ENCODE measurements around the gene ADGRA1. TPM values are rescaled to one million over a fixed set of nuclear protein-coding genes. Genes with fewer than 3 reads are reported as not detected.
"Not testable (repeated sequence)": the region's sequence is repeated elsewhere in the genome, so short reads cannot be mapped to it uniquely, and the experiment has no call there.

Gene ADGRA1
- total and polyA plus RNA-seq, 2 experiments from 2014 or later, result not detected

DNA sequence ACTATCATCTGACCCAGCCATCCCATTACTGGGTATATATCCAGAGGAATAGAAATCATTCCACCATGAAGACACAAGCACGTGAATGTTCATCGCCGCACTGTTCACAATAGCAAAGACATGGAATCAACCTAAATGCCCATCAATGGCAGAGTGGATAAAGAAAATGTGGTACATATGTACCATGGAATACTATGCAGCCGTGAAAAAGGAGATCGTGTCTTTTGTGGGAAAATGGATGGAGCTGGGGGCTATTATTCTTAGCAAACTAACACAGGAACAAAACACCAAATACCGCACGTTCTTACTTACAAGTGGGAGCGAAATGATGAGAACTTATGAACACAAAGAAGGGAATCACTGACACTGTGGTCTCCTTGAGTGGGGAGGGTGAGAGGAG, 62.5 kb downstream of the ADGRA1 start:
- no peak for DNase-seq
- Histone ChIP-seq H3K4me3 (no peak overlapping the region), H3K4me1 (ENCODE audit: insufficient read depth) (no peaks in the 10 kb centered on the region), H2AFZ (no peak overlapping the region), H3K9me3 (ENCODE audit: low read depth) (no peaks in the 10 kb centered on the region), H3K9ac (no peak overlapping the region), H3K36me3 (ENCODE audit: low read depth) (no peaks in the 10 kb centered on the region), H3K9me2 (ENCODE audit: insufficient read depth) (no peaks in the 10 kb centered on the region), H3F3A (ENCODE audit: insufficient read depth) (no peaks in the 10 kb centered on the region), H3K27ac (no peak overlapping the region), H3K4me2 (ENCODE audit: unreplicated experiment) (no peak overlapping the region), H3K79me2 (ENCODE audit: insufficient read depth) (no peaks in the 10 kb centered on the region), H4K20me1 (ENCODE audit: insufficient read depth) (no peaks in the 10 kb centered on the region), H3K27me3 (replicated peaks; ENCODE audit: insufficient read depth) (peaks cover 81% of the 10 kb centered on the region)
- TF ChIP-seq EZH2 (IDR thresholded peaks at IDR 0.05; ENCODE audit: insufficient read depth, poor library complexity, severe bottlenecking), result no peak
- TF ChIP-seq EZH2phosphoT487 (IDR thresholded peaks at IDR 0.05; ENCODE audit: insufficient read depth, low read depth), result no peak
- 72 to 76% methylated on average over 8 of the region's 8 CpGs for WGBS, 2 experiments (ENCODE audit: low coverage in 1 of 2, low lambda C conversion rate in 2 of 2, missing lambda C conversion rate in 2 of 2)
- in situ Hi-C loops (cut with MboI), result no loop called here

DNA sequence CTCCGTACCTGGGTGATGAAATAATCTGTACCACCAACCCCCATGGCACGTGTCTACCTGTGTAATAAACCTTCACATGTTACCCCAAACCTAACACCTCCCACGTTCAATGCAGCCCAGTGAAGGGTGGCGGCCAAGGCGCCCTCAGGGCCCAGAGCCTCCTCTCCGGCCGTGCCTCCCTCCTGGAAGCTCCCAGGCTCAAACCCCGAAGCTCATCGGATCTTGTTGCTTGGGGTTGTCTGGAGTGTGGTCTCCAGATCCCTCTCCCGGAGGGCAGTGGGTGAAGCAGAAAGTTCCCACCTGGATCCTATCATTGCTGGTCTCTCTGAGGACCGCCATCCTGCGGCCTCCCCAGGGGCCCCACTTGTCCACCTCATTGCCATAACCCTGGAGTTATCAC, 62.9 kb downstream of the ADGRA1 start:
- no peaks in the 10 kb centered on the region for H3K4me1 ChIP-seq (ENCODE audit: insufficient read depth)
- no peaks in the 10 kb centered on the region for H3F3A ChIP-seq (ENCODE audit: insufficient read depth)
- H3K9me2 ChIP-seq (ENCODE audit: insufficient read depth), result no peaks in the 10 kb centered on the region
- no peak for TF ChIP-seq EZH2phosphoT487 (IDR thresholded peaks at IDR 0.05; ENCODE audit: insufficient read depth, low read depth)
- TF ChIP-seq EZH2 (IDR thresholded peaks at IDR 0.05; ENCODE audit: insufficient read depth, poor library complexity, severe bottlenecking), result no peak
- H3K36me3 ChIP-seq (ENCODE audit: low read depth), result no peaks in the 10 kb centered on the region
- in situ Hi-C loops (cut with MboI), result no loop called here
- H3K27ac ChIP-seq, result no peak overlapping the region
- no peak for DNase-seq
- H4K20me1 ChIP-seq (ENCODE audit: insufficient read depth), result no peaks in the 10 kb centered on the region
- no peaks in the 10 kb centered on the region for H3K79me2 ChIP-seq (ENCODE audit: insufficient read depth)
- H3K9ac ChIP-seq, result no peak overlapping the region
- H3K9me3 ChIP-seq (ENCODE audit: low read depth), result no peaks in the 10 kb centered on the region
- H3K4me2 ChIP-seq (ENCODE audit: unreplicated experiment), result no peak overlapping the region
- H3K4me3 ChIP-seq, result no peak overlapping the region
- peaks cover 81% of the 10 kb centered on the region for H3K27me3 ChIP-seq (replicated peaks; ENCODE audit: insufficient read depth)
- no peak overlapping the region for H2AFZ ChIP-seq
- 59 to 61% methylated on average over 12 of the region's 12 CpGs for WGBS, 2 experiments (ENCODE audit: low coverage in 1 of 2, low lambda C conversion rate in 2 of 2, missing lambda C conversion rate in 2 of 2)

DNA sequence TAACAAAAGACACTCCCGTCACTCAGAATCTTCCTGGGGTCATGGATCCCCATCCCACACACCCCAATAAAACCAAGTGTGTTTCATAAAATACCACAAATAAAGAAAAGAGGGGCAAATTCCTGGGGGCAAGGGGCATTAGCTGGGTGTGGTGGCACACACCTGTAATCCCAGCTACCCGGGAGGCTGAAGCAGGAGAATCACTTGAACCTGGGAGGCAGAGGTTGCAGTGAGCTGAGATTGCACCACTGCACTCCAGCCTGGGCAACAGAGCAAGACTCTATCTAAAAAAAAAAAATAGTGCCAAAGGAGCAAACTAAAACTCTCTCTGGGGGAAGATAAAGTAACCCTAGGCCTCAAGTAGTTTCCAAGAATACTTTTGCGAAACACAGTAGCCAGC, 63.3 kb downstream of the ADGRA1 start:
- in situ Hi-C loops (cut with MboI); H3K9ac ChIP-seq; H3K9me2 ChIP-seq (ENCODE audit: insufficient read depth); H3K4me3 ChIP-seq; H3K4me1 ChIP-seq (ENCODE audit: insufficient read depth); H3K79me2 ChIP-seq (ENCODE audit: insufficient read depth); H3K27ac ChIP-seq; H2AFZ ChIP-seq; H3K9me3 ChIP-seq (ENCODE audit: low read depth); H3F3A ChIP-seq (ENCODE audit: insufficient read depth); DNase-seq; H3K36me3 ChIP-seq (ENCODE audit: low read depth); H3K4me2 ChIP-seq (ENCODE audit: unreplicated experiment); H4K20me1 ChIP-seq (ENCODE audit: insufficient read depth): not testable (repeated sequence)
- H3K27me3 ChIP-seq (replicated peaks; ENCODE audit: insufficient read depth), result peaks cover 79% of the 10 kb centered on the region
- 57 to 63% methylated on average over 3 of the region's 3 CpGs for WGBS, 2 experiments (ENCODE audit: low coverage in 1 of 2, low lambda C conversion rate in 2 of 2, missing lambda C conversion rate in 2 of 2)

DNA sequence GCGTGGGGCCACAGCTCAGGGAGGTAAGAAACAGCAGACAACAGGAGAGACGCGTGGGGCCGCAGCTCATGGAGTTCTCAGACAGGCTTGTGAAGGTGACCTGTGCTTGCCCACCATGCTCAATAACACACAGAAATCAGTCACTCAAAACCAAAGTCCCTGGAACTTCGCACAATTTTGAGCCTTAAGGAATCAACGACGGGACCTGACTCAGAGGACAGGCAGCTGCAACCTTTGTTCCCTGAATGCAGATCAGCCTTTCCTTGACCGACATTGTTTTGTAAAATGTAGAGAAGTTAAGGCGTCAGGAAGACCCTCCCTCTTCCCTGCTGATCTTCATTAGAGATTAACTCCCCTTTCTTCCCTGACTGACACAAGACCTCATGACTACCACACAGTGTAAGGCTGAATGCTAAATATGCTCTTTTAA, 63.8 kb downstream of the ADGRA1 start:
- in situ Hi-C loops (cut with MboI), result no loop called here
- H4K20me1 ChIP-seq (ENCODE audit: insufficient read depth), result no peaks in the 10 kb centered on the region
- H3K27me3 ChIP-seq (replicated peaks; ENCODE audit: insufficient read depth), result peaks cover 74% of the 10 kb centered on the region
- TF ChIP-seq EZH2phosphoT487 (IDR thresholded peaks at IDR 0.05; ENCODE audit: insufficient read depth, low read depth) (no peak), EZH2 (IDR thresholded peaks at IDR 0.05; ENCODE audit: insufficient read depth, poor library complexity, severe bottlenecking) (no peak)
- no peaks in the 10 kb centered on the region for H3K9me2 ChIP-seq (ENCODE audit: insufficient read depth)
- H3K9ac ChIP-seq, result no peak overlapping the region
- H3F3A ChIP-seq (ENCODE audit: insufficient read depth), result no peaks in the 10 kb centered on the region
- H3K36me3 ChIP-seq (ENCODE audit: low read depth), result no peaks in the 10 kb centered on the region
- no peak overlapping the region for H3K4me3 ChIP-seq
- H3K4me2 ChIP-seq (ENCODE audit: unreplicated experiment), result no peak overlapping the region
- H3K27ac ChIP-seq, result no peak overlapping the region
- 29 to 34% methylated on average over 9 of the region's 9 CpGs for WGBS, 2 experiments (ENCODE audit: low coverage in 1 of 2, low lambda C conversion rate in 2 of 2, missing lambda C conversion rate in 2 of 2)
- H2AFZ ChIP-seq, result no peak overlapping the region
- no peaks in the 10 kb centered on the region for H3K4me1 ChIP-seq (ENCODE audit: insufficient read depth)
- H3K9me3 ChIP-seq (ENCODE audit: low read depth), result no peaks in the 10 kb centered on the region
- H3K79me2 ChIP-seq (ENCODE audit: insufficient read depth), result no peaks in the 10 kb centered on the region
- no peak for DNase-seq

DNA sequence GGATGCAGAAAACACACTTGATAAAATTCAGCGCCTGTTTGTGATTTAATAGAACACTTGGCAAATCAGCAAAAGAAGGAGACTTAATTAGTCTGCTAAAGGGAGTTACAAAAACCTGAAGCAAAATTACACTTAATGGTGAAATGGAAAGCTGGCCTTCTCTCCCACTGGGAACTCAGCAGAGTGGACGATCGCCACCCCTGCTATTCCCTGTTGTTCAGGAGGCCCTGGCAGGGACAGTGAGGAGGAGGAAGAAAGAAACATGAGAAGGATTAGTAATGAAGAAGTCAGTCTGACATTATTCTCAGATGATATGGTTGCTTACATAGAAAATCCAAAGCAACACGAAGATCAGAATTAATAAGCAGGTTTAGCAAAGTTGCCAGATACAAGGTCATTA, 66.7 kb downstream of the ADGRA1 start:
- Histone ChIP-seq H3K4me3 (no peak overlapping the region), H3K9me2 (ENCODE audit: insufficient read depth) (no peaks in the 10 kb centered on the region), H3K9me3 (ENCODE audit: low read depth) (no peaks in the 10 kb centered on the region), H3K79me2 (ENCODE audit: insufficient read depth) (no peaks in the 10 kb centered on the region), H3K4me1 (ENCODE audit: insufficient read depth) (no peaks in the 10 kb centered on the region), H4K20me1 (ENCODE audit: insufficient read depth) (no peaks in the 10 kb centered on the region), H3K27ac (no peak overlapping the region), H3K27me3 (replicated peaks; ENCODE audit: insufficient read depth) (peaks cover 54% of the 10 kb centered on the region), H2AFZ (no peak overlapping the region), H3K4me2 (ENCODE audit: unreplicated experiment) (no peak overlapping the region), H3F3A (ENCODE audit: insufficient read depth) (no peaks in the 10 kb centered on the region), H3K9ac (no peak overlapping the region), H3K36me3 (ENCODE audit: low read depth) (no peaks in the 10 kb centered on the region)
- DNase-seq, result no peak
- in situ Hi-C loops (cut with MboI), result no loop called here
- WGBS, 2 experiments (ENCODE audit: low coverage in 1 of 2, low lambda C conversion rate in 2 of 2, missing lambda C conversion rate in 2 of 2), result 67 to 68% methylated on average over 4 of the region's 4 CpGs
- TF ChIP-seq EZH2 (IDR thresholded peaks at IDR 0.05; ENCODE audit: insufficient read depth, poor library complexity, severe bottlenecking) (no peak), EZH2phosphoT487 (IDR thresholded peaks at IDR 0.05; ENCODE audit: insufficient read depth, low read depth) (no peak)
